ENCODE results near the gene ZBTB7A.

Gene ZBTB7A

GRCh38 chr19:4010808-4011110 lies 55.9 kb downstream of the ZBTB7A start:
- TF ChIP-seq GATA3 (IDR thresholded peaks at IDR 0.05; ENCODE audit: low read depth, low read length) = no peak
- TF ChIP-seq GATA2 (IDR thresholded peaks at IDR 0.05; ENCODE audit: low read depth, low read length) = no peak

- TF ChIP-seq GATA3 (IDR thresholded peaks at IDR 0.05; ENCODE audit: low read depth, low read length) = no peak
- TF ChIP-seq GATA2 (IDR thresholded peaks at IDR 0.05; ENCODE audit: low read depth, low read length) = no peak
Measured at GRCh38 chr19:4009990-4010807, 56.5 kb downstream of the ZBTB7A start.

GRCh38 chr19:4007836-4008539 lies 58.7 kb downstream of the ZBTB7A start:
- TF ChIP-seq GATA2 (IDR thresholded peaks at IDR 0.05; ENCODE audit: low read depth, low read length) (no peak), GATA3 (IDR thresholded peaks at IDR 0.05; ENCODE audit: low read depth, low read length) (no peak)

GRCh38 chr19:4007021-4007835 lies 59.5 kb downstream of the ZBTB7A start, which contains the start of gene PIAS4:
Gene PIAS4 (plus strand): TSS chr19:4007736. CDS start chr19:4007761, 25 bp downstream.
- TF ChIP-seq GATA2 (IDR thresholded peaks at IDR 0.05; ENCODE audit: low read depth, low read length) (no peak), GATA3 (IDR thresholded peaks at IDR 0.05; ENCODE audit: low read depth, low read length) (no peak)

- TF ChIP-seq GATA2 (IDR thresholded peaks at IDR 0.05; ENCODE audit: low read depth, low read length) (no peak), GATA3 (IDR thresholded peaks at IDR 0.05; ENCODE audit: low read depth, low read length) (no peak)
Measured at GRCh38 chr19:3995607-3996006, 71.1 kb downstream of the ZBTB7A start.

All from SH-SY5Y (cell line).